Endothelial cell (in vitro differentiated cells): ENCODE data around the gene ONECUT2. TPM values are rescaled to one million over a fixed set of nuclear protein-coding genes. Genes with fewer than 3 reads are reported as not detected.

Experiments used
- DNase-seq: peaks from one replicate; pipeline ENCODE4 v3.0.0; 2021; ENCODE audit warnings: low spot score
- H3K27ac Mint-ChIP-seq: one replicate; pipeline ENCODE4 v1.8.0; 2021; ENCODE audit warnings: mixed read lengths, inconsistent platforms; ENCODE audit not compliant: unreplicated experiment
- H3K27me3 Mint-ChIP-seq: one replicate; pipeline ENCODE4 v1.8.0; 2021; ENCODE audit warnings: mild to moderate bottlenecking, moderate library complexity, mixed read lengths, inconsistent platforms; ENCODE audit not compliant: unreplicated experiment
- H3K36me3 Mint-ChIP-seq: one replicate; pipeline ENCODE4 v1.8.0; 2021; ENCODE audit warnings: mild to moderate bottlenecking, low read depth, mixed read lengths, inconsistent platforms; ENCODE audit not compliant: unreplicated experiment
- H3K4me1 Mint-ChIP-seq: one replicate; pipeline ENCODE4 v1.8.0; 2021; ENCODE audit warnings: mild to moderate bottlenecking, mixed read lengths, inconsistent platforms; ENCODE audit not compliant: unreplicated experiment
- H3K4me3 Mint-ChIP-seq: one replicate; pipeline ENCODE4 v1.8.0; 2021; ENCODE audit warnings: mild to moderate bottlenecking, mixed read lengths, inconsistent platforms; ENCODE audit not compliant: unreplicated experiment
- H3K9me3 Mint-ChIP-seq: one replicate; pipeline ENCODE4 v1.8.0; 2021; ENCODE audit warnings: mixed read lengths, inconsistent platforms; ENCODE audit not compliant: unreplicated experiment
- total RNA-seq: library from RNA; stranded (reverse); fragmentation: NEBNext Ultra II Directional; extraction: Animal tissue kit (Norgen Biotek cat#: 25700); gene quantifications from one replicate; pipeline ENCODE4 v1.2.1, GENCODE V29; 2021; ENCODE audit not compliant: unreplicated experiment
- TF ChIP-seq, protein P1 (sequence below): fragments of 200-600 bp; sonication (generic); IDR thresholded peaks from one replicate; pipeline ENCODE4 v1.5.0; 2021; ENCODE audit warnings: antibody characterized with exemption; ENCODE audit not compliant: unreplicated experiment

ONECUT2 gene
- total RNA-seq, 1 donor from 2014 or later = 1.1 TPM

GRCh38 chr18:57431467-57432080 is 3.6 kb upstream of the ONECUT2 start:
- Mint-ChIP-seq H3K9me3 (no peaks in the 10 kb centered on the region), H3K4me1 (peaks cover 23% of the 10 kb centered on the region), H3K27ac (no peak overlapping the region), H3K27me3 (peaks cover 39% of the 10 kb centered on the region), H3K4me3 (no peak overlapping the region), H3K36me3 (no peaks in the 10 kb centered on the region)
- DNase-seq = no peak
- TF ChIP-seq, protein P1, sequence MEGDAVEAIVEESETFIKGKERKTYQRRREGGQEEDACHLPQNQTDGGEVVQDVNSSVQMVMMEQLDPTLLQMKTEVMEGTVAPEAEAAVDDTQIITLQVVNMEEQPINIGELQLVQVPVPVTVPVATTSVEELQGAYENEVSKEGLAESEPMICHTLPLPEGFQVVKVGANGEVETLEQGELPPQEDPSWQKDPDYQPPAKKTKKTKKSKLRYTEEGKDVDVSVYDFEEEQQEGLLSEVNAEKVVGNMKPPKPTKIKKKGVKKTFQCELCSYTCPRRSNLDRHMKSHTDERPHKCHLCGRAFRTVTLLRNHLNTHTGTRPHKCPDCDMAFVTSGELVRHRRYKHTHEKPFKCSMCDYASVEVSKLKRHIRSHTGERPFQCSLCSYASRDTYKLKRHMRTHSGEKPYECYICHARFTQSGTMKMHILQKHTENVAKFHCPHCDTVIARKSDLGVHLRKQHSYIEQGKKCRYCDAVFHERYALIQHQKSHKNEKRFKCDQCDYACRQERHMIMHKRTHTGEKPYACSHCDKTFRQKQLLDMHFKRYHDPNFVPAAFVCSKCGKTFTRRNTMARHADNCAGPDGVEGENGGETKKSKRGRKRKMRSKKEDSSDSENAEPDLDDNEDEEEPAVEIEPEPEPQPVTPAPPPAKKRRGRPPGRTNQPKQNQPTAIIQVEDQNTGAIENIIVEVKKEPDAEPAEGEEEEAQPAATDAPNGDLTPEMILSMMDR = no peak

DNA sequence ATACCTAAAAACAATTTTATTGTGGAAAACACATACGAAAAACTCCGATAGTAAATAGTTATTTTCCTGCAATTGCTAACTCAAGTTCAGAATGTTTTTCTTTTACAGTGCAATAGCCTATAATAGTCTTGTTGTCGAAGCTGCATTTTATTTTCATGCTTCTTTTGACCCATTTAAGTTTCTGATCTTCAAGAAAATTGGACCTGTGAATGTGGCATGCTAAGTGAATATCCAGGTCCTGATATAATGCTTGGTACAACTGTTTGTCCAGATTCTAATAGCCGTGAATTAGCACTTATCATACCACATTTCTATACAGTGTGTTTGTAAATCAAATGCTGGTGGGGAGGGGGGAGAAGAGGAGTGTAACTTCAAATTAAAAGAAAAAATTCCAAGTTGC is 3.0 kb upstream of the ONECUT2 start:
- DNase-seq = no peak
- peaks cover 5% of the 10 kb centered on the region for H3K36me3 Mint-ChIP-seq
- peaks cover 40% of the 10 kb centered on the region for H3K27me3 Mint-ChIP-seq
- H3K4me1 Mint-ChIP-seq = peaks cover 29% of the 10 kb centered on the region
- TF ChIP-seq, protein P1 = no peak
- H3K27ac Mint-ChIP-seq = no peak overlapping the region
- no peak overlapping the region for H3K4me3 Mint-ChIP-seq
- no peaks in the 10 kb centered on the region for H3K9me3 Mint-ChIP-seq

DNA sequence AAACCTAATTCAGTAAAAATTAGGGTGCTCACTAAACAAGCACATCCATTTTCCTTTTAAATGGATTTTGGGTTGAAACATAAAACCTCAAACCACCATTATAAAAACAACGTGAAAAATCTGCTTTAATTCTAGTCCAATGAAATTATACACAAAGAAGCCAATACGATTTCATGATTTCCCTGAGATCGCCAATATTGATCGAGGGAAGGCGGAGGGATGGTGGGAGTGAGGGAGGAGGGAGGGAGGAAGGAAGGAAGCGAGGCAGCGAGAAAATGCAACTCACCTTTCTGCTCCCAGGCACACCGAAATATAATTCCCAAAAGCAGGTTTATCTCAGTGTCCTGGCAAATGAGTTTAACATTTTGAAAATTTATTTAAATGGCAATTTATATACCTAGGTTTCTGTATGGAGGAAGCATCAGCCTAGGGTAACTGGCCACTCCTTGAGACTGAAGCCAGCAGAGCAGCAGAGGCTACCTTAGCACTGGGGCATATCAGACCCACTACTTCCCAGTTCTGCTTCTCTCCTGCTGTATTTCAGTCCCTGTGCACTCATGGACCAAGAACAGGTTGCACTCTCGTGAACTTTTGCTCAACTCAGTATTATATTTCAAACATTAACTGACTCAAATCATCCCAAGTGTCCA is 2.3 kb upstream of the ONECUT2 start:
- DNase-seq = no peak
- no peak overlapping the region for H3K4me3 Mint-ChIP-seq
- H3K4me1 Mint-ChIP-seq = peaks cover 33% of the 10 kb centered on the region
- H3K27me3 Mint-ChIP-seq = peaks cover 42% of the 10 kb centered on the region
- H3K9me3 Mint-ChIP-seq = no peaks in the 10 kb centered on the region
- TF ChIP-seq, protein P1 = no peak
- no peak overlapping the region for H3K27ac Mint-ChIP-seq
- peaks cover 5% of the 10 kb centered on the region for H3K36me3 Mint-ChIP-seq

DNA sequence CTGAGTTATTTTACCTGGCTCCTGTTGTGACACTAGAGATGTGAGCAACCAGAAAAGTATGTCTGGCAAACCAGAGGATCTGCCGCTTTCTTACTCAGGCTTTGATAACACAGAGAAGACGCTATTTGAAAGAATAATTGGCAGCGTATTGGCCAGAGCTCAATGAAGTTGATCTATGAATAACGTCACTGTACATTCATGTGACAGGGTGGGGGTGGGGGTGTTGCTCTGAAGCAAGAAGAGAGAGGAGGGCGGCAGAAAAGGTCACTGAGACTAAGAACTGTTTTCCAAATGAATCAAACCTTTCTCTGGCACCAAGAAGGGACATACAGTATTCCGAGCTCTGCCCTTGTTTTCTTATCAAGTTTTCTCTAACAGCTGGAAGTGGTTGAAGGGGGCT is 1.7 kb upstream of the ONECUT2 start:
- H3K36me3 Mint-ChIP-seq = peaks cover 5% of the 10 kb centered on the region
- peaks cover 34% of the 10 kb centered on the region for H3K4me1 Mint-ChIP-seq
- H3K27ac Mint-ChIP-seq = no peak overlapping the region
- no peak overlapping the region for H3K4me3 Mint-ChIP-seq
- TF ChIP-seq, protein P1 = no peak
- H3K27me3 Mint-ChIP-seq = peaks cover 43% of the 10 kb centered on the region
- no peak for DNase-seq
- H3K9me3 Mint-ChIP-seq = no peaks in the 10 kb centered on the region

DNA sequence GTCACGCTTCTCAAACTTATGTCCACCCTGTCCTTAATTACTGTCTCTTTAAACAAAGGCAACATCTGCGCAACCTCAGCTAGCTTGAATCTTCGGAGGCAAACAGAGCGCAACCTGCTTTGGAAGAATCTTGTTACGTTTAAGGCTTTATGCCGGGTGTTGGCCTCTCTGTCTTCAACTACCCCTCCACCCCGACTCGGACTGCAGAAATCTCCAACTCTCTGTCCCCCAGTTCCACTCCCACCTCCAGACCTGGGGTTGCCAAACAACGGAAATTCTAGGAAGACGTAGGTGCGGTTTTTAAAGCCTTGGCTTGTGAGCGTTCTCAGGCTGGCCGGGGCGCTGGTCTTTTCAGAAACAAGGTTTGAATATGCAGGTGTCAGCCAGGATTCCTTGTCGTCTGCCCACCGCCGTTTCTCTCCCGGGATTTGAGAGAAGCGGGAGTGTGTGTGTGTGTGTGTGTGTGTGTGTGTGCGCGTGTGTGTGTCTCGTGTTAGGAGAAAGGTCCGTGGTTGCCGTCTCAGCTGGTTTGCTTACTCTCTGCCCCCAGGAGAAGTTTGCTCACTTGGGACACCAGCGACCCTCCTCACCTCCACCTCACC is 1.1 kb upstream of the ONECUT2 start:
- peak overlapping the region; percentile 89 for H3K4me3 Mint-ChIP-seq
- peaks cover 38% of the 10 kb centered on the region for H3K4me1 Mint-ChIP-seq
- peaks cover 47% of the 10 kb centered on the region for H3K27me3 Mint-ChIP-seq
- H3K9me3 Mint-ChIP-seq = no peaks in the 10 kb centered on the region
- TF ChIP-seq, protein P1 = no peak
- peaks cover 5% of the 10 kb centered on the region for H3K36me3 Mint-ChIP-seq
- H3K27ac Mint-ChIP-seq = no peak overlapping the region
- no peak for DNase-seq
